Fibroblast of skin of left quadriceps (primary cell): ENCODE results near the gene COP1.
A peak's percentile ranks its signal among the peaks of the same experiment; 100 is the strongest.
"Not testable (repeated sequence)": the region's sequence is repeated elsewhere in the genome, so short reads cannot be mapped to it uniquely, and the experiment has no call there.

Source experiments
- DNase-seq, 2 experiments: peaks; one replicate each; pipeline ENCODE4 v3.0.0-alpha.2; 2013; ENCODE audit warnings: low read depth in 2 of 2

The COP1 gene

DNA sequence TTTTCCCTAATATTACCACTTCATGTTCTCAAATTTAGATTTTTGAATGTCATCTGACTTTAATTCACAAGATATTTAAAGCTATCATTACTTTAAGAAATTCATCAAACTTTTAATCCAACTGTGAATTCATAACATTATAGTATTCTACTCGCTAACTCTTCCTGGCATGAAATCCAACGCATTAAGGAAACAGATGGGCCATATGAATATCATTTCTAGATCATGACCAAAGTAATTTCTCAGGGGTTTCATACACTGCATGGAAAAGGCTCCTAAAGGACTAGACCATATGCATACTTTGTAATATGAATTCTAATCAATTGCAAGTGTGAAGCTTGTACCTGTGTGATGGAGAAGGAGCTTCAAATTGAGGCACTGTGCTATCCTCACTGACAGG, 72.4 kb downstream of the COP1 start:
- DNase-seq: no peak

DNA sequence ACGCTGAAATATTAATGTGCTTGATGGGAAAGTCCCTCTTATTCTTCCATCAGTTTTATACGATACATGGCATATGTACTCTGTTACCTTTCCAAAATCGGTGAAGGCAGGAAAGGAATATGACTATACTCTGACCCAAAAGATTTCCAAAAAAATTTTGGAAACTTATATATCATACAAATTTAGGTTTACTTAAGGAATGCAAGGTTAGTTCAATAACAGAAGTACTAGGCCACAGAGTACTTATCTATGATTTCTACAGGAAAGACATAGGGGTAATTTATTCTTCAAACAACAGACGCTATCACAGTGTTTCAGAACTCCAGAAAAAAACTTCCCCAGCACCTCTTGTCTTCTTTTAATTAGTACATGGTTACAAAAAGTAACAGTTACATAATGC, 84.8 kb downstream of the COP1 start:
- DNase-seq: no peak

DNA sequence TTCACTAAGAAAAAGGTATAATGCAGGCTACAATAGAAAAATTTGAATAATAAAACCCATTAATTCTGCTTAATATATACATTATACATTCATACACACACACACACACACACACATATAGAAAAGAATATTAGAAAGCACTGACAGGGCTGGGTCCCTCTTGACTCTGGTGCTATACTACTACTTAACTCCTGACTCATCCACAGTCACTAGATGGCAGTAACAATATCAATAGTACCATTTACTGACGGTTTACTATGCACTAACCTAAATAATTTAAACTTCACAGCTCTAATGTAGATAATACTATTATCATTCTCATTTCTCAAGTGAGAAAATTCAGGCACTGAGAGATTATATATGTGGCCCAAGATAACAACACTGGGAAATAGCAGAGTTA, 87.5 kb downstream of the COP1 start:
- no peak for DNase-seq

DNA sequence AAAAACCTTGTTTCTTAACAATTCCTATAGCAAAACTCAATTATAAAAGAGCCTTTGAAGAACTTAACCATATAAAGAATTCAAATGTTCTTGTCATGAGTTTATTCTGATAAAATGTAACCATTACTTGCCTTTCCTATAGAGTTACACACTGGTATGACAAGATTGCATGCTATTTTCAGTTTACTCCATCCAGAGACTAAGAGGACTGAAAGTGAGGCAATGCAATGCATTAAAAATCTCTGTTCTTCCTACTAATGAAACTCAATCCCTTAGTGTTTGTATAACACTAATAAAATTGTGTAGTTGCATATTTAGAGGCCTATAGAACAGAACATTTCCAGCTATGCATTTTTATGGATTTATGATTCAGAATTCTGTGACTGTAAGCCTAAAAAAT, 88.1 kb downstream of the COP1 start:
- DNase-seq: peak; percentile 4 to 20

DNA sequence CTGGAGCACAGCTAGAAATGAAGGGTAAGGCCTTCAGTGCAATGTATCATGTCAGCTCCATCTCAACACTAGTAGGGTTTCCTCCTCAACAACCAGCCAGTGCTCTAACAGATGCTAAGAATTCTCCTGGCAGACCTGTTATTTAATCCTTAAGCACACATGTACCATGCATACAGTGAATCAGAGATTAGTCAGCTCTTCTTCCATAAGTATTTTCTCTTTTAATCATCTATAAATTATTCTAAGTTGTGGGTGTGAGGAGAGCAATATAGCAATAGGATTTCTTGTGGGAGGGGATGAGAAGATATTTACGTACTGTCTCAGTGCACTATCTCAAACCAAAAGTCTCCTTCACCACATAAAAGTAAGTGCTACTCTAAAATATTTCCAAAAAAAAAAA, 95.3 kb downstream of the COP1 start:
- DNase-seq: peak in 1 of 2 experiments; percentile 5

DNA sequence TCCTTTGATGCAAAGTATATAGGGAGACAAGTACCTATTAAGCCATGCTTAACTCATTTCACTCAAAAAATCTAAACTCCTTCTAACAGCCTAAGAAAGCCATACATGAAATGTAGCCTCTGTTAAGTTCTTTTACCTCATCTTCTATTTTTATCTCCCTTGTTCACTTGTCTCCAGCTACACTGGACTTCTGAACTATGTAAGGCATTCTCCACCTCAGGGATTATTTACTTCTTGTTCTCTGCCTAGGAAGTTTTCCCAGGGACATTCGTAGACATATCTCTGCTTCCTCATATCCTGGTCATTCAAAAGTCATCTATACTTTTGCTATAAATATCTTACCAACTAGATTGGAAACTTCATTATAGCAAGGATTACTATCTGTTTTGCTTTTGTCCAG, 96.9 kb downstream of the COP1 start:
- no peak for DNase-seq

DNA sequence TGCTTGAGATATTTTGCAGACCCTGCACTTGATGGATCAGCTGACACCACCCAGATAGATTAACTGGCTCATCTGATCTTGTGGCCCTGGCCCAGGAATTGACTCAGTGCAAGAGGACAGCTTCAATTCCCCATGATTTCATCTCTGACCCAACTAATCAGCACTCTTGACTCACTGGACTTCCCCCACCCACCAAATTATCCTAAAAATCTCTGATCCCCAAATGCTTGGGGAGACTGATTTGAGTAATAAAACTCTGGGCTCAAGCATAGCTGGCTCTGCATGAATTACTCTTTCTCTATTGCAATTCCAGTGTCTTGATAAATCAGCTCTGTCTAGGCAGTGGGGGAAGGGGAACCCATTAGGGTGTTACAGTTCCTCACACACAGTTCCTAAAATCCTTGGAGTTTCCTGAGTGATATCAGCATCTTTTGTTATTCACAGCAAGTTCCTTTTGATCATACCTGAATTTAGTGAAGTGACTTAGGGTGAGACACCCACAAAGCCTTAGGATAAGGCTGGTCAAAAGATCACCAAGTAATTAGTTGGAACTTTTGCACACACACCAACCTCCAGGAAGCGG, 104.2 kb downstream of the COP1 start:
- DNase-seq: no peak

DNA sequence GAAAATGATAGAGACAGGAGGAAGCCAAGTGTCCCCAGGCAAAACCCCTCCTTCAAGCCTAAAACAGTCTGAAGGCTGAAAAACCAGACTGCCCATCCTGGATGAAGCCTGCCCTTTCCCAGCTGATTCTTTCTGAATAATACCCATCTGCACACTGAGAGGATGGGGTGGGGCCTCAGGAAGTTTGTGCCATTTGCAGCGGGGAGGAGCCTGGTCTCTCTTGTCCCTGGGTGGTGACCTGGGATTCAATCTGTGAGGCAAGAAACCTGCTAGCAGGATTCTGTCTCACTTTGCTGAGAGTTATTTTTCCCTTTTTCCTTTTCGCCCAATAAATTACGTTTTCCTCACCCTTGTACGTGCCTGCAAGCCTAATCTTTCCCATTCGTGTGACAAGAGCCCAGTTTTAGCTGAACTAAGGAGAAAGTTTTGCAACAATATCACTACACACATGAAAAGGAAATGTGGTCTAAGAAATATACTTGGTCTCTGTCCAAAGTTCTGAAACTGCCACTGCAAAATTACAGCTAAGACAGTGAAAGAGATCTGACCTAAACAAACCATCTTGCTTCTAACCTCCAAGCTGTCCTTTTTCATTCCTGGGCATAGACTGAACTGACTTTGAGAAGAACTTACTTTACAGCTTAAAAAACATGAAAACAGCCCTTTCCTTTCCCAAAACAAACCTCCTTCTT, 105.0 kb downstream of the COP1 start:
- peak in 1 of 2 experiments; percentile 4 for DNase-seq

DNA sequence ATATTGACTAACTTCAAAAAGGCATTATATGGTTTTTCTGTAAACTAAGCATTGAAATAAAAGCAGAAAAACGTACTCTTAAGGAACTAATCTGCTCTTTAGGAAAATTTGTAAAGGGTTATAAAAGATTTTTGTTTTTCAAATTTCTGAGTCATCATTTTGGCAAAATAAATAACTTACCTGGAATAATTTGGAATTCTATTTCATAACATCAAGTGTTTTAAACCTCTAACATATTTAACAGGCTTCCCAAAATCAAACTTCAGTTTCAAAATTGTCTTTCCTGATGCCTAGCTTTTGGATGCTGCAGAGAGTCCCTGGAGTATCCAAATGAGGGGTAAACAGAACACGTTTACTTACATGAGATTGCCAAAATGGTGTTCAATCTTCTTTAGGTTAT, 108.5 kb downstream of the COP1 start:
- no peak for DNase-seq

DNA sequence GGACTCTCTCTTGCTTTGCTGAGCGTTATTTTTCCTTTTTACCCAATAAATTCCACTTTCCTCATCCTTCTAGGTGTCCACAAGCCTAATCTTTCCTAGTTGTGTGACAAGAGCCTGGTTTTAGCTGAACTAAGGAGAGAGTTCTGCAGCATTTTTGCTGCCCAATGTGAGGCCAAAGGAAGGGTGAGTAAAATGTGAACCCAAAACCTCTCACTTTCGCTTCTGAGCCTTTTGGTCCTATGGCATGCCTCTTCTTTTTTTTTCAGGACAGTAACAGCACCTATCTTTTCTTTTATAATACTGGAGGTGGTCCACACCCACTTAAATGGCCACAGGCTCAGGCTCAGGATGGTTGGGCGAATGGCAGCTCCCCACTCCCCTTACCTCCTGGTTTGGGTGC, 111.1 kb downstream of the COP1 start:
- no peak for DNase-seq

DNA sequence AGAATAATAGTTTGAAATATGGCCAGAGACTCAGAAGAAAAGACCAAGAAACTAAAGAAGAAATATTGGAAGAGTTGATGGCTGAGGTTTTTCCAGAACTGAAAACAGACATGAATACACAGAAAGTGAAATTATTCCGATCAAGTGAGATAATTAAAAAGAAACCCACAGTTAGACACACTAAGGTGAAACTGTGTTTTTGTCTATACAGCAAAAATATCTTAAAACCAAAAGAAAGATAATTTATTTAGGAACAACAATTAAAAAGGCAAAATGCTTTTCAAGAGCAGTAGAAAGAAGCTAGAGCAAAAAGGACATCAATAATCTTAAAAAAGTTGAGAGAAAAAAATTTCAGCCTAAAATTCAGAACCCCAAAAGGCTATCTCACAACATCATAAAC, 116.3 kb downstream of the COP1 start:
- no peak for DNase-seq

DNA sequence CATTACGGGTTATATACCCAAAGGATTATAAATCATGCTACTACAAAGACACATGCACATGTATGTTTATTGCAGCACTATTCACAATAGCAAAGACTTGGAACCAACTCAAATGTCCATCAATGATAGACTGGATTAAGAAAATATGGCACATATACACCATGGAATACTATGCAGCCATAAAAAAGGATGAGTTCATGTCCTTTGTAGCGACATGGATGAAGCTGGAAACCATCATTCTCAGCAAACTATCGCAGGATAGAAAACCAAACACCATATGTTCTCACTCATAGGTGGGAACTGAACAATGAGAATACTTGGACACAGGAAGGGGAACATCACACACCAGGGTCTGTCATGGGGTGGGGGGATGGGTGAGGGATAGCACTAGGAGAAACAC, 119.3 kb downstream of the COP1 start:
- not testable (repeated sequence) for DNase-seq

DNA sequence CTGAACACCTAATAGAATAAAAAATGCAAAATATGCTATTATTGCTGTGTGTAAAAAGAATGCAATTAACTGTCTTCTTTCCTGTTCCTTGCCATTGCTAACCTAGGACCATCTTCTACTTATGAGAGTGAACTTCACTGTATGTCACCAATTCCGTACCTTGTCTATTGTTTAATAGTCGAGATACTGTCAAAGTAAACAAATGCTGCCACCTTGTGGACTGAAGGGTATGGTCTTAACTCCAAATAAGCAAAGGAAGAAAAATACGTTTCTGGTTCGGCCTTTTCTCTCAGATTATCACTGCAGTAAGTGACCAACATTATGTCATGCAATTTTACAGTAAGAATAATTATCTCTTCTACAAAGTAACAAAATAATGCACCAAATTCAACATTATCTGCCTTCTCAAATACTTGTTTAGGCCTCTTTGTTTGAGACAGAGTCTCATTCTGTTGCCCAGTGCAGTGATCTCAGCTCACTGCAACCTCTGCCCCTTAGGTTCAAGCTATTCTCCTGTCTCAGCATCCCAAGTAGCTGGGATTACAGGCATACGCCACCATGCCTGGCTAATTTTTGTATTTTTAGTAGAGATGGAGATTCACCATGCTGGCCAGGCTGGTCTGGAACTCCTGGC, 133.4 kb downstream of the COP1 start:
- DNase-seq: peak; percentile 34 to 42

DNA sequence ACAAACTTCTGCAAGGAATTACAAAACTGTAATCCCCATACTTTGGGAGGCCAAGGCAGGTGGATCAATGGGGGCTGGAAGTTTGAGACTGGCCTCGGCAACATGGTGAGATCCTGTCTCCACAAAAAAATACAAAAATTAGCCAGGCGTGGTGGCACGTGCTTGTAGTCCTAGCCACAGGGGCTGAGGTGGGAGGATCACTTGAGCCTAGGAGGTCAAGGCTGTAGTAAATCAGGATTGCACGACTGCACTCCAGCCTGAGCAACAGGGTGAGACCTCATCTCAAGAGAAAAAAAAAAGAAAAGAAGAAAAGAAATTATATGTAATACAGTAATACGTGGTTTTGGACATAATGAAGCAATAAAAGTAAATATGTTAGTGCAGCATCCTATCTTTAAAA, 138.2 kb downstream of the COP1 start:
- DNase-seq: no peak

DNA sequence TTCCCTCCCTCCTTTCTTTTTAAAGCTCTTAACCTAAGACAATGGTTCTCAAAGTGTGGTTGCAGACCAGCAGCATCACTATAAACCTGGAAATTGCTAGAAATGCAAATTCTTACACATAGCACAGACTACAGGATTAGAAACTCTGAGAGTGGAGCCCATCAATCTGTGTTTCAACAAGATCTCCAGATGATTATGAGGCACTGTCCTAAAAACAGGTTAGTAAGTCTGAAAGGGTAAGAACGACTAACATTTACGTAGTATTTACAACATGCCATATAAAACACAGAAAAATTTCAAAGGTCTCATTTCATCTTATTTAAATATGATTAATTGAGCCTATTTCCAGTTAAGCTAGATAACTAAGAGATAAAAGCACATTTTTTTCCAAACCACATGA, 138.8 kb downstream of the COP1 start:
- no peak for DNase-seq

DNA sequence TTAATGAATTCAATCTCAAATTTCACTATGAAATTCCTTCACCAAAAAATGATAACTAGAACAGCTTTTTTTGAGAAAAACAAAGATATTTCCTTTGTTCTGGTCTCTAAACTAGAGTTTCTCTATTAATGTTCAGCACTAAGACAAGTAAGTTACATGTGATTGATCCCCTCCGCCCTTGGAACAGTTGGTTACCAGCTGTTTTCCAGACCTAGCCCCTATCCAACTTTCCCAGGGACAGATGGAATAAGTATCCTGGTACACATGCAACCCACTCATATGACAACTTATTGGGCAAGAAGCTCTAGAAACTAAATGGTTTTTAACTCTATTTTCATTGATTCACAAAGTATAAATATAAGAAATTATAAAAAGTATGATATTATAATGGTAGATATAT, 140.4 kb downstream of the COP1 start:
- no peak for DNase-seq

DNA sequence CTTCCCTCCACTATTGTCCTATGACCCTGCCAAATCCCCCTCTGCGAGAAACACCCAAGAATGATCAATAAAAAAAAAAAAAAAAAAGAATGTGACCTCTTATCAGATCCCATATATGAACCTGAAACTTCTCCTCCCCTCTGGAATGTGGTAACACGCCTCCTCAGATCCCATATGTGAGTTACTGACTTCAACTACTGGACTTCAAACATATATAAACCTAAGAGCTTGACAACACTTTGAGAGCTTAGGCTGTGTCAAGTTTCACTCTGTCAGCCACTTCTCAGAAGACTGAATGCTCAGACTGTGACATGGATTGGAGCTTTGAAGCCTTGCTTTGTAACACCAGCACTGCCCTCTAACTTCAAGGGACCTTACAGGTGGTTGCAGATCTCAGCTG, 148.4 kb downstream of the COP1 start:
- no peak for DNase-seq

DNA sequence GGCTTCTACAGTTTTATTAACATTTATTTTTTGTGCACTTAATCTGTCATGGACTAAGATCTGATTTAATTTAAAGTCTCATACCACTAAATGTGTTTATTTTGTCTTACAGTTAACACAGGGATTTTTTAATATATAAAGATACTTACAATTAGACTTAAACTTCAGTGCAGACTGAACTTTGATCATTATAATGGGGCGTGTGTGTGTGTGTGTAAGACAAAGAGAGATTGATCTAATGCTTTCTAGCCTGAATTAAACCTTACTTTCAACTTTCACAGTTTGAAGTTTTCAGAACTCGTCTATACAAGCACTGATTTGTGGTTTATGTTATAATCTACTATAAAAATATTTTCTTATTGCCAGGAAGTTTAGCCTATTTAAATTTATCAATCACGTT, 150.8 kb downstream of the COP1 start:
- DNase-seq: no peak

DNA sequence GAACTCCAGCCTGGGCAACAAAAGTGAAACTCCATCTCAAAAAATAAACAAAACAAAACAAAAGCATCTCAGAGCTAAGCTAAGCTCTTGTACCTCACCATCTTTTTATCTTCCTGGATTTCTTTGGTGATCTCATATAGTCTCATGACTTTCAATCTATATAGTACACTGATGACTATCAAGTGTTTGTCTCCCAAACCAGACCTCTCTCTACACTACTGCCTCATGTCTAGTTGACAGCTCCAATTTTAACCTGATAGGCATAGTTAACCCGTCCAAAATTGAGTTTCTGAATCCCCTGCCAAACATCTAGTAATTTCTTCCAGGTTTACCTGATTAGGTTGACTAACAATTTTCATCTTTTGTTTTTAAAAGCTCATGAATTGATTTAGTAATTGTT, 151.7 kb downstream of the COP1 start:
- no peak for DNase-seq

DNA sequence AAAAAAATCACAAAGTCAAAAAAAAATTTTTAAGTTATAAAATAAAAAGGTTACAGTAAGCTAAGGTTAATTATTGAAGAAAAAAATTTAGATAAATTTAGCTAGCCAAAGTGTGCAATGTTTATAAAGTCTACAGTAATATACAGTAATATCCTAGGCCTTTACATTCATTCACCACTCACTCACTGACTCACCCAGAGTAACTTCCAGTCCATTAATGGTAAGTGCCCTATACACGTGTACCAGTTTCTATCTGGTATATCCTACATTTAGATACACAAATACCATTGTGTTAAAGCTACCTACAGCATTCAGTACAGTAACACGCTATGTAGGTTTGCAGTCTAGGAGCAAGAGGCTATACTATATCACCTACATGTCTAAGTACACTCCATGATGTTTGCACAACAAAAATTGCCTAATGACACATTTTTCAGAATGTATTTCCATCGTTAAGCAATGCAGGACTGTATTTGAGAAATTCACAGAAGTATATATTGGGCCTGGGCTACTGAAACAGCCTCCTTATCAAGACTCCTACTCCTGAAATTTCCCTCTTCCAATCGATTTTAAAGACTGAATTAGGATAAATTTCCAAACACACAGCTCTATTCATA, 155.1 kb downstream of the COP1 start:
- DNase-seq: no peak

DNA sequence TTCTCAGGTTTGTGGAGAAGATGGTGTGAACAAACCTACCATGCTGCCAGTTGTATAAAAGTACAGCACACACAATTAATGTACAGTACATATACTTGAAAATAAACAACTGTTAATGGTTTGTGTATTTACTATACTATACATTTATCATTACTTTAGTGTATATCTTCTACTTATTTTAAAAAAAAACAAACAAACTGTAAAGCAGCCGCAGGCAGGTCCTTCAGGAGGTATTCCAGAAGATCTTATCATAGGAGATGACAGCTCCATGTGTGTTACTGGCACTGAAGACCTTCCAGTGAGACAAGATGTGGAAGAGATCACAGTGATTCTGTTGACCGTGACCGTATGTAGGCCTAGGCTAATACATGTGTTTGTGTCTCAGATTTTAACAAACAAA, 155.7 kb downstream of the COP1 start:
- DNase-seq: no peak

DNA sequence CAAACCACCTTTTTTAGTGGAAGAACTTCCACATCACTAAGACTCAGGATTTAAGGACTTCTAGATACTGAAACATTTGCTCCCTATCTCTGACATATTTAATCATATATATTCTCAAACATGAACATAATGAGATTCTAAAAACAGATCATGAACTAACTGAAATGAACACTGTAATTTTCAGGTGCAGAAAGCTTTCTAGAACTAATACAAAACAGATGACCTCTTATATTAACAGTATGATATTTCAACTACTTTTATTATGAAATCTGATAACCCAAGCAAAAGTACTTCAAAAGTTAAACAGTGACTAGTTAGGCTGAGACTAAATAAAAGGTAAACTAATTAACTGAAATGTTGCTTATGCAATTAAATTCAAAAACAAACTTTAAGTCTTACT, 157.5 kb downstream of the COP1 start:
- no peak for DNase-seq

DNA sequence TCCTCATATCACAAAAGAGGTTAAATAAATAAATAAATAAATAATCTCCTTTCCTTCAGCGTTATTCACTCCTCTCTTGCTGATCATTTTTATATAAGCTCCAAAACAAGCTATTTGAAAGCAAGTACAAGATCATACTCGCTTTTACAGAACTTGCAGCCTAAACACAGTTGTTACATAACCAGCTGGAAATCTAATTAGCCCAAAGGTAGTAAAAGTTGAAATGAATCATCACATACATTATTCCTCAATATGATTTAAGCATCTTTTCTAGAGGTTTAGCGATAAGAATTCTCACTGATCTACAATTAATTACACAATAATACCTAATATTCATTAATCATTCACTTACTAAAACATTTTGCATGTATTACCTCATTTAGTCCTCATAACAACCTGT, 160.2 kb downstream of the COP1 start:
- DNase-seq: no peak
